Measurements from ENCODE around the gene CHIT1.

CHIT1 gene

DNA sequence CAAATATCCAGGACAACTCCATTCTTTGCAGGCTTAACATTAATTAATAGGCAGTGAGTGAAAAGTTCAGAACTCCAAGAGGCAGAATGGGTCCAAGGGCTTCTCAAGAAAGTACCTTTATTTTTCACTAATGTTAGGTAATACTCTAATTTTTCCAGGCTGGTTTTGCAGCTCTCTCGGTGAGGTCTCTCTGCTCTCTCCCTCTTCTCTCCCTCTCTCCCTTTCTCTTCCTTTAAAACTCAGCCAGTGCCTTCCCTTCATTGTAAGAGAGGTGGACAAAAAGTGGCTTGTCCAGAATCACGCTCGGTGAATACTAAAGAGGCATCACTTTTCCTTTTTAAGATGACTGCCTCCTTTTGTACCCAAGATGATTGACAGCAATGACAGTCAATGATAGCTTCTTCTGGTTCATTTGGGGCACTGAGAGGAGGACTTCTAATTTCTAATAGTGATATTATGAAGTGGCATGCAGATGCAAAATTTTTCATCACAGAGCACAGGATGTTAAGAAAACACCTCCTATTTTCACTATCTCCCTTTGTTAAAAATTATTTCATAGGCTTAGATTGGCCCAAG lies 41.7 kb downstream of the CHIT1 start:
- DNase-seq = no peak

- DNase-seq = no peak
Measured at GRCh38 chr1:203187304-203187685, 42.2 kb downstream of the CHIT1 start.

DNA sequence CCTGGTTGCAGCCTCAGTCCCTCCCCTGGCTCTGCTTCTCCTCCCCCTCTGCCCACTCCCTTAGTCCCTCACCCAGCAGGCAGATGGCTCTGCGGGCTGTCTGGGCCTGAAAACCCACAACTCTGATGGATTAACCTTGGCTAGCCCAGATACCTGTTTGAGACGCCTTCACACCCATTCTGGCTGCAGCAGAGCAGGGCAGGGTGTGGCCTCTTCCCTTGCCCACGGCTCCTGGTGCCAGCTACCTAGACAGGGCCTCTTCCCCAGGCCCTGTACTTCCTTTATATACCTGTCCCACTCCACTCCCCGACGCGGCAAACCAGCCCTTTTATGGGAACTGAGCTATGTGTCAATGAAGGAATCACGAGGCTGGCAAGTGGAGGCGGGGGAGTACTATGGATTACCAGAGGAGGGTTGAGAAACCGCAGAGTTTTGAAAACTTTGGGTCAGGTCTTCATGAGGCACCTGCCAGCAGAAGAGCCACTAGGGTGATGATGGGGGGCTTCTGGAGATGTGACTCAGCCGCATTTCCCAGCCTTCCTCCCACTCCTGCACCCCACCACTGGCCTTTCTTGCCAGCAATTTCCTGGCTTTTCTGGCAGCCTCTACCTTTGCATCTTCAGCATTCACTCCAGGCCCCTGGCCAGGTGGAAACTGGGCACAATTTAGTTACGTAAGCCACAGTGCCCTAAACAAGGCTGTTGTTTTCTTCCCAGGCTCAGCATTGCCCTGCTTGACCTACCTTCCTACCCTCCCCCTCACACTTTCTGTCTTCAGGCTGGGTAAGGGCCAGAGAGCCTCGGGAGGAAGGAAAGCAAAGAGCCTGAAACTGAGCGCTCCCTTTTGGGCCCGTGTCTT lies 42.8 kb downstream of the CHIT1 start, which contains the start of gene CHI3L1:
CHI3L1 (minus strand) TSS at position 259 of the 858 bp plus-strand sequence; CDS start at position 178, 81 bp downstream.
- DNase-seq = no peak

- no peak for DNase-seq
Measured at GRCh38 chr1:203186091-203186445, 43.4 kb downstream of the CHIT1 start.

DNA sequence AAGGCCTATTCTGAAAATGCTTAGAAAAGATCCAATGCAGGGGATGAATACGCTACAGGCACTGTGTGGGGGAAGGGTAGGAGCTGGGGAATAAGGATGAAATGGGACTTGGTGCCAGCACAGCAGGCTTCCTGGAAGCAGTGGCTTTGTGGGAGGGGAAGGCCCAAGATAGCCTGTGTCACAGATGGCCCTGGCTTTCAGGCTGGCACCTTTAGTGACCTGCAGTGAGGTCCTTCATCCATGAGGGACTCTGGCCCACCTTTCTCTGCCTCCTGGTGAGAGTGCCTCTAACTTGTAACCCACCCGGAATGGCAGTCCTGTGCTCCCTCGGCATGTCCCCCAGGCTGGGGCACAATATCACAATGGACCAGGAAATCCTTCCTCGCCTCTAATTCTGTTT lies 43.9 kb downstream of the CHIT1 start:
- no peak for DNase-seq

- no peak for DNase-seq
Measured at GRCh38 chr1:203185061-203185461, 44.4 kb downstream of the CHIT1 start.

DNA sequence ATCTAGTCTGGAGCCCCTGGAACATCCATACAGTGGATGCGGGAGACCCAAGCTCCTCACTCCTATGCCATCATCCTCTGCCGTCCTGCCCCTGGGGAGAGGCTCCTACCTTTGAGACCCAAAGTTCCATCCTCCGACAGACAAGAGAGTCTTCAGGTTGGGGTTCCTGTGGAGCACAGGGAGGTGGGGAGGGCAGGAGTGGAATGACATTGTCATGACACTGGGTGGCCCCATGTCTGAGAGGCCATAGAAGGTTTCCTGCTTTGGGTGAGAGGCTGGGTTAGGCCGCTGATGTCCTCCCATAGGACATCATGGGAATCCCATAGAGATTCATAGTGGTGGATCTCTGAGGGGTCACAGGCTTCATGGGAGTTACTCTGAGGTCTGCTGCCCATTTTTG lies 45.0 kb downstream of the CHIT1 start:
- DNase-seq = no peak

GRCh38 chr1:203183828-203184227 lies 45.6 kb downstream of the CHIT1 start:
- DNase-seq = no peak

GRCh38 chr1:203182387-203182953 lies 47.0 kb downstream of the CHIT1 start:
- DNase-seq = no peak

GRCh38 chr1:203181586-203182386 lies 47.7 kb downstream of the CHIT1 start:
- DNase-seq = no peak

- DNase-seq = no peak
Measured at GRCh38 chr1:203180611-203181330, 48.7 kb downstream of the CHIT1 start.

GRCh38 chr1:203179667-203180005 lies 49.8 kb downstream of the CHIT1 start:
- no peak for DNase-seq

GRCh38 chr1:203178821-203179666 lies 50.4 kb downstream of the CHIT1 start:
- no peak for DNase-seq

DNA sequence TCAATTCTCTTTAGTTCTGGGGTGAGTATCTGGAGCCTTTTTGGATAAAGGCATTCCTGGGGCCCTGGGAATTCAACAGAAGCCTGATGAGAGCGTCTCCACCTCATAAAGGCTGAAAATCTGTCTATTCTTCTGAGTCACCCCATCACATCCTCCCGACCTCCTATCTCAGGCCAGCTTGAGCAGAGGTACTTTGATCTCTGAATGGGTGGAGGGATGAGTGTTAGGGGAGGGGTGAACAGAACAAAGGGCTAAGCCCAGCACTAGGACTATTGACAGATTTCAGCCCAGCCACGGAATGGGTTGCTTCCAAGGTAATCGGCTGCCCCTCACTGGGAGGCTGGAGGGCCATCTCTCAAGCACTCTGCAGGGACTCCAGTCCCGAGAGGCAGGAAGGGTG lies 51.4 kb downstream of the CHIT1 start:
- no peak for DNase-seq

GRCh38 chr1:203177470-203178039 lies 51.9 kb downstream of the CHIT1 start:
- no peak for DNase-seq

DNA sequence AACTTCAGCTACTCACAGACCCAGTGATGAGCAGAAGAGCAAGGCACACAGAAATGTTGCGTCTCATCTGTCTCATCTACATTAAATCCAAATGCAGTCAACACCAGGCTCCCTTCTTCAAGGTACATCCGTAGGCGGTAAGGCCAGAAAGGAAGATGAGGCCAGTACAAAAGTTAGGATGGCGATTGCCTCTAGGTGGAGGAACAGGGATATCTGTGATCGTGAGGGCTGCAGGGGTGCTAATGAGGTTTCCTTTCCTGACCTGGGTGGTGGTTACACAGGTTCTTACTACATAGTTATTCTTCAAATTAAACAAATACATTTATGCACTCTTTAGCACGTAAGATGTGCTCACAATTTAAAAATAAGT lies 52.5 kb downstream of the CHIT1 start:
- no peak for DNase-seq

- no peak for DNase-seq
Measured at GRCh38 chr1:203176273-203177035, 53.0 kb downstream of the CHIT1 start.

DNA sequence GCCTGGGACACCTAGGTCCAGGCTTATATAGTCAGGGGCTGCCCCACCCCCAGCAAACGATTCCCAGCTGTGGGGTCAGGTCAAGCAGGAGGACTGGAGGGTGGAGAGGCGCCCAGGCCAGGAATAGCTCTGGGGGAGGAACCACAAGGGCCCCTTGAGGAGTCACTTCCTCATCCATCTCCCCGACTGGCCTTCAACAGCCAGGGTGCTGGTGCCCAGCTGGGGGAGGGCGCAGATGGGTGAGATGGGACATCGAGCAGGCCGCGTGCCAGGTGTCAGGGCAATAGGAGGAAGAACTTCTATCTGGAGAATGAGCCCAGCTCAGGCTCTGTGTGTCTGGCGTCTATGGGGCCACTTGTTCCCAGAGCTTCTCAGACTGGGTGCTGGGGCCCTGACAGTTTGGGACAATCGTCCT lies 53.6 kb downstream of the CHIT1 start:
- no peak for DNase-seq

DNA sequence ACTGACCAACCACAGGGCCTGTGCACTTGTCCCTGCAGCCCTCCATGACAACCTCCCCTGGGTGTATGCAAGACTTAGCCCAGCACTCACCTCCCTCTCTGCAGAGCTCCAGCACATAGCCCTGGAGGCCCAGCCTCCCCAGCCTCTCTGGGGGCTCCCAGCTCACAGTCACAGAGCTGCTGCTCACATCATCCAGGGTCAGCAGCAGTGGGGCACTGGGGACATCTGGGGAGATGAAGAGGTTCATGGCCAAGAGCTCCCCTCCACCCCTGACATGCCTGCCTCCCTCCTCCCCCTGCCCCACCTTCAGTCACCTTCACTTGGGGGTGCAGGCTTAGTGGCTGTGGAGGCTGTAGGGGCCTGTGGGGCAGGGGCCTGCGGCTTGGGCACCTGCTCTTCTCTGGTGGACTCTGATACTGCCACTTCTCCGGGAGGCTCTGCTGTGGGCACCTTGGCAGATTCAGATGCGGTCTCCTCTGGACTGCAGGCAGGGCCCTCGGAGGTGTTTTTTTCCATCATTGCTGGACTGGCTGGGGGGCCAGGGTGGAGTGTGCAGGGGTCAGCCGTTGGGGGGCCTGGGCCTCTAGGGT lies 54.1 kb downstream of the CHIT1 start, which contains the start of gene MYBPH:
MYBPH (minus strand) TSS at position 590 of the 590 bp plus-strand sequence; CDS start at position 519, 71 bp downstream.
- DNase-seq = no peak

DNA sequence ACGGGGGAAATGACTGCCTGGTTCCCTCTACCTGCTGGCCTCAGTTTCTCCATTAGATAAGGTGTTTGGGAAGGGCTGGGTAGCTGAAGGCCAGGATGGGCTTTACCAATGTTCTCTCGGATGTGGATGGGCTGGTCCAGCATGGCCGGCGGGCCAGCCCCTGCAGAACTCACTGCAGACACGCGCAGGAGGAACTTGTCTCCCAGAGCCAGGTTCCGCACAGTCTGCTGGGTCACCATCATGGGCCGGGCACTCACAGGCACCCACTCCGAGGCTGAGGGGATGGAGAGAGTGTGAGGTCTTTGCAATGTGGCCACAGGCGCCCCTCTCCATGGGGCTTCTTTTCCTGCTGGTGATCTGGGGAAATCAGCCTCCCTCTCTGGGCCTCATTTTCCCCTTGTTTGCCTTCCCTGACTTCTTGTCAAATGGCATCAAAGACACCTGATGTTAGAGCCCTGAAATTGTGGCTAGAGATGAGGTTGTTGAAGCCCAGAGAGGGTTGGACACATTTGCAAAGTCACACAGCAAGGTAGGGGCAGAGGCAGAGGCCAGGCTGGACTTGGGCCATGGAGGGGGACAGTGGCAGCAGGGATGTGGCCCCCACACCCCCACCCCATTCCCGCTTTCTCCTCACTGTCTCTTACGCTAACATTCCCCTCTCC lies 55.0 kb downstream of the CHIT1 start:
- no peak for DNase-seq

Data from NCI-H774 (cell line).